Measurements from ENCODE around the gene NRCAM. TPM values are rescaled to one million over a fixed set of nuclear protein-coding genes. Genes with fewer than 3 reads are reported as not detected.

NRCAM gene
- total RNA-seq, 4 donors from 2014 or later, result 0.85 to 4.1 (median 2.6) TPM

GRCh38 chr7:108157606-108158335 is 298.5 kb downstream of the NRCAM start:
- Histone ChIP-seq H3K4me3 (no peak overlapping the region), H3K27ac (no peak overlapping the region), H3K27me3 (no peaks in the 10 kb centered on the region), H3K9me3 (no peaks in the 10 kb centered on the region), H3K4me1 (no peaks in the 10 kb centered on the region), H3K36me3 (no peaks in the 10 kb centered on the region)
- no peak for TF ChIP-seq POLR2A (IDR thresholded peaks at IDR 0.05)
- no peak for TF ChIP-seq CTCF (IDR thresholded peaks at IDR 0.05)
- no peak for DNase-seq

GRCh38 chr7:108156897-108157605 is 299.2 kb downstream of the NRCAM start:
- Histone ChIP-seq H3K36me3 (no peaks in the 10 kb centered on the region), H3K9me3 (no peaks in the 10 kb centered on the region), H3K27ac (no peak overlapping the region), H3K4me3 (no peak overlapping the region), H3K4me1 (no peaks in the 10 kb centered on the region), H3K27me3 (no peaks in the 10 kb centered on the region)
- TF ChIP-seq POLR2A (IDR thresholded peaks at IDR 0.05), result no peak
- TF ChIP-seq CTCF (IDR thresholded peaks at IDR 0.05), result no peak
- DNase-seq, result no peak

GRCh38 chr7:108152198-108152597 is 304.0 kb downstream of the NRCAM start:
- no peaks in the 10 kb centered on the region for H3K36me3 ChIP-seq
- H3K4me3 ChIP-seq, result no peak overlapping the region
- DNase-seq, result no peak
- no peaks in the 10 kb centered on the region for H3K9me3 ChIP-seq
- TF ChIP-seq CTCF (IDR thresholded peaks at IDR 0.05) (no peak), POLR2A (IDR thresholded peaks at IDR 0.05) (no peak)
- H3K4me1 ChIP-seq, result no peaks in the 10 kb centered on the region
- no peak overlapping the region for H3K27ac ChIP-seq
- no peaks in the 10 kb centered on the region for H3K27me3 ChIP-seq

- Histone ChIP-seq H3K27ac (no peak overlapping the region), H3K9me3 (no peaks in the 10 kb centered on the region), H3K4me1 (no peaks in the 10 kb centered on the region), H3K36me3 (no peaks in the 10 kb centered on the region), H3K27me3 (no peaks in the 10 kb centered on the region), H3K4me3 (no peak overlapping the region)
- DNase-seq, result no peak
- no peak for TF ChIP-seq POLR2A (IDR thresholded peaks at IDR 0.05)
- TF ChIP-seq CTCF (IDR thresholded peaks at IDR 0.05), result no peak
Measured at GRCh38 chr7:108149908-108150307, 306.3 kb downstream of the NRCAM start.

GRCh38 chr7:108149119-108149518 is 307.1 kb downstream of the NRCAM start:
- Histone ChIP-seq H3K4me1 (no peaks in the 10 kb centered on the region), H3K36me3 (no peaks in the 10 kb centered on the region), H3K27ac (no peak overlapping the region), H3K9me3 (no peaks in the 10 kb centered on the region), H3K4me3 (no peak overlapping the region), H3K27me3 (no peaks in the 10 kb centered on the region)
- no peak for DNase-seq
- TF ChIP-seq POLR2A (IDR thresholded peaks at IDR 0.05) (no peak), CTCF (IDR thresholded peaks at IDR 0.05) (no peak)
